SH-SY5Y (cell line): ENCODE data around the gene CNGA3.

Experiments used
- GATA2 ChIP-seq: IDR thresholded peaks from 2 replicates; pipeline ENCODE4 v1.6.1; 2011; ENCODE audit warnings: mild to moderate bottlenecking, low read depth, low read length
- GATA3 ChIP-seq: IDR thresholded peaks from 2 replicates; pipeline ENCODE4 v1.6.1; 2011; ENCODE audit warnings: low read depth, mild to moderate bottlenecking, low read length, moderate library complexity

DNA sequence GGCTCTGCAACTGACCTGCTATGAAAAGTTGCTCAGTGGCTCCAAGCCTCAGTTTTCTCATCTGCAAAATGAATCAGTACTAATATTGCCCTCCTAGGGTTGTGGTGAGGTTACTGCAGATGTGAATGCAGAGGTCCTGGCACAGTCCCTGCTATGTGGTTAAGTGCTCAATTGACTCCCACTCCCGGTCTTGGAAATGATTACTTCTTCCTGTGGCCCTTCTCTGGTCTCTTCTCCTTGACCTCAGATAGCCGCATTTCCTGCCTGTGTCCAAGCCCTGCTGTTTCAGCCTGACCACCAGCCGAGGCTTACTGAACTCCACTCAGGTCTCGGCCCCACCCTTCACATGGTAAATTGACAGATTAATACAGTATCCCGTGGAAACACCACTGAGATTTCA, 26.3 kb downstream of the CNGA3 start:
- TF ChIP-seq GATA2 (no peak), GATA3 (no peak)
